GM21360 (cell line): ENCODE measurements around the gene KIF16B.
"Not testable (repeated sequence)": the region's sequence is repeated elsewhere in the genome, so short reads cannot be mapped to it uniquely, and the experiment has no call there.

ENCODE experiments used
- ATAC-seq: cut with Tn5 transposase; IDR thresholded peaks from one replicate; pipeline ENCODE4 v1.9.1; 2021; ENCODE audit warnings: mild to moderate bottlenecking, moderate library complexity; ENCODE audit not compliant: unreplicated experiment

KIF16B gene

DNA sequence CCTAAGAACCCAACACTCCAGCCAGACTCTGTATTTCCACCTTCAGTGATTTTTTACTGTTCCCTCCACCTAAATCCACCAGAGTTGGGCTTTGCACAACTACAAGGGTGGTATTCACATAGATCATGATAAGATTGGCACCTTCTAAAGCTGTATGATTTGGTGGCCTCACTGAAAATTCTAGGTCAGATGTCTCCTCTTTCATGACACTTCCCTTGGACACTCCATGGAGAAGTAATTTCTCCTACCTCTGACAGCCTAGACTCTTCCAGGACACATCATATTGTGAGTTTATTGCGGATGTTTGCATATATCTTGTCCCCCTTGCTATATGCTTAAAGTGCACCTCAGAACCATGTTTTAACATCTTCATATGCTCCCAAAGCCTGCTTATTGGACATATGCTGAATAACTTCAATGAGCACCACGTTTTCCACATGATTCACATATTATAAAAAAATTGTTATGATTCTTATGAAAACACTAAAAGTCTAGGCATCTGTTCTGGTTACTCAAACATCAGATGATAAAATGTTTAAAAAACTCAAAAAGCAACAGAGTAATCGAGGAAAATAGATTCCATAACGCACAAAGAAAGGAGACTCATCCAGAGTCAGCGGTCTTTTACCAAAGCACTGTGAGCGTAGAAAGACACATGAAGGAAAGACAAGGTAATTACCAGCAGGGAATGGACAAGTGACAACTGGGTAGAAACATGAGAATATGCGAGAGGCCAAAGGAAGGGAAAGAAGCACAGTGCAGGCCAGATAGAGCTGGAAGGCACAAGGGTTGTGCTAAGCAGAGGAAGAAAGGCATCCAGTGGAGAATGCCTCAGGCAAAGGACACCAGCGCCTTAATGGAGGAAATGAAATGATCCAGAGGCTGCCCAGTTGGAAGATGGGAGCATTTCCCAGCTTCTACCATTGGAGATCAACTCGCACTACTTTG is 46.5 kb downstream of the KIF16B start:
- ATAC-seq: no peak

- not testable (repeated sequence) for ATAC-seq
These were observed 50.6 kb downstream of the KIF16B start for GRCh38 chr20:16522651-16523050.

DNA sequence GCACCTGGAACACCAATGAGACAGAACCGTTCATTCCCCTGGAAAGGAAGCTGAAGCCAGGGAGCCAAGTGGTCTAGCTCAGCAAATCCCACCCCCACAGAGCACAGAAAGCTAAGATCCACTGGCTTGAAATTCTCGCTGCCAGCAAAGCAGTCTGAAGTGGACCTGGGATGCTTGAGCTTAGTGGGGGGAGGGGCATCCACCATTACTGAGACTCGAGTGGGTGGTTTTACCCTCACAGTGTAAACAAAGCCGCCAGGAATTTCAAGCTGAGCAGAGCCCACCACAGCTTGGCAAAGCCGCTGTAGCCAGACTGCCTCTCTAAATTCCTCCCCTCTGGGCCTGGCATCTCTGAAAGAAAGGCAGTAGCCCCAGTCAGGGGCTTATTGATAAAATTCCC is 53.1 kb downstream of the KIF16B start:
- ATAC-seq: no peak

DNA sequence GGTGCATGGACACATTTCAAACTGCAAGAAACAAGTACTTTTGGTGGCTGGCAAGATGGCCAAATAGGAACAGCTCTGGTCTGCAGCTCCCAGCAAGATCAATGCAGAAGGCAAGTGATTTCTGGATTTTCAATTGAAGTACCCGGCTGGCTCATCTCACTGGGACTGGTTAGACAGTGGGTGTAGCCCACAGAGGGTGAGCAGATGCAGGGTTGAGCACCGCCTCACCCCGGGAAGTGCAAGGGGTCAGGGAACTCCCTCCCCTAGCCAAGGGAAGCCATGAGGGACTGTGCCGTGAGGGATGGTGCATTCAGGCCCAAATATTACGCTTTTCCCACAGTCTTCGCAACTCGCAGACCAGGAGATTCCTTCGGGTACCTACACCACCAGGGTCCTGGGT is 53.6 kb downstream of the KIF16B start:
- not testable (repeated sequence) for ATAC-seq

DNA sequence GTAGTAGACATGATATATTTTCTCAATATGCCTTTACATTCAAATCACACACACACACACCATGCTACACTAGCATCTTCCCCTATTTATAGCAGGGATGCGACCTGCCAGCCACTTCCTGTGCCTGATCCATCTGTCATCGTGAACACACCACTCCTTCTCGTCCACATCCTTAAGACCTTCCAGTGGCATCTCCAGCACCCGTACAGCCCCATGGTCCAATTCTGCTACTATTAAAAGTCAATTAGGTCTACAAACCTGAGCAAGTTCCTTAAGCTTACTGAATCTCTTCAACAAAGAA is 54.5 kb downstream of the KIF16B start:
- no peak for ATAC-seq

DNA sequence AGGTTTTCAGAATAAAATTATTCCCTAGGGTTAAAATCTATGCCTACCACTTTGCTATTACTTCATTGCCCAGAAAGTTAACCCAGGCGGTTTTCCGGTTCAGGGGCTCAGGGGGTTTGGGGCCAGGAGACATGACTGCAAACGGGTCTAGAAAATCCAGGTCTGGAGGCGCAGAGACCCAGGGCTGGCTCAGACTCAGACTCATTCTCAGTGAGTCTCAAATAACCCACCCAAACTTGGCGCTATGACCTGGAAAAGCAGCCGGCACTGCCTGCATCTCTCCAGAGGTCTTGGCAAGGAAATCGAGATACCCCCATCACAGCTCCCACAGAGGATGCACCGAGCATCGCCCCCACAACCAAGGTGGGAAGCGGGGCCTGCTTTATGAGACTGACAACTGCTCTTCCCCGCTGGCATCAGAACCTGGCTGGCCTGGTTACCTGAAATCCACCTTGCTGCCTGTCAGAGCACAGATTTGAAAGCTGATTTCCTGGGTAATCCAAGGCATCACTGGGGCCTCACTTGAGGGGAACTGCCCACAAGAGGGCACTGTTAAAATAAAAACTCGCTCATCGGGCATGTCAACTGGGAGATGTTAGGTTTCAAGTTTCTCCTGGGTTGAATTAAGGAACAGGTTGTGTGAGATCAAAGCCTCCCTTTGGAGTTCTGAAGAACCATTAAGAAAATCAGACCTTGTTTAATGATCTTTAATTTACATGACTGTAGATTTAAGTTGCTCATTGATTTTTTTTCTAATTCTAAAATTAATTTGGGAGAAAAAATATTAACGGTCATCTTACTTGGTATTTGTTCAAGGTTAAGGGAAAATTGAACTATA is 55.1 kb downstream of the KIF16B start:
- no peak for ATAC-seq

- no peak for ATAC-seq
These were observed 56.5 kb downstream of the KIF16B start for GRCh38 chr20:16516794-16517193.

DNA sequence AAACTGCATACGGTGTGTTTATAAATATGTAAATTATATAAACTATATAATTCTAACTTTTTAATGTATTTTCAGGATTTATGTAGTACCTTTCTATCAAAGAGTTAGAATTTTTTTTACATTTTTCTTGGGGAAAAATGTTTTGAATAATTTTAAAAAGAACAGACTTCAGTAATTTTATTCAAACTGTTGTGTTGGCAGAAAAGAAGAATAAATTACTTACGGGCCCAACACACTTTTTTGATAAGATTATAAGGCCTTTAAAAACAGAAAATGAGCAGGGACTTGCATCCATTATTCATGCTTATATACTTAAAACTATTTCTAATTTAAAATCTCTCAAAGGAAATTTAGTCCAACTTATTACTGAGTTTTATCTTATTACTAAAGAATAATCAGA is 58.2 kb downstream of the KIF16B start:
- ATAC-seq: no peak

DNA sequence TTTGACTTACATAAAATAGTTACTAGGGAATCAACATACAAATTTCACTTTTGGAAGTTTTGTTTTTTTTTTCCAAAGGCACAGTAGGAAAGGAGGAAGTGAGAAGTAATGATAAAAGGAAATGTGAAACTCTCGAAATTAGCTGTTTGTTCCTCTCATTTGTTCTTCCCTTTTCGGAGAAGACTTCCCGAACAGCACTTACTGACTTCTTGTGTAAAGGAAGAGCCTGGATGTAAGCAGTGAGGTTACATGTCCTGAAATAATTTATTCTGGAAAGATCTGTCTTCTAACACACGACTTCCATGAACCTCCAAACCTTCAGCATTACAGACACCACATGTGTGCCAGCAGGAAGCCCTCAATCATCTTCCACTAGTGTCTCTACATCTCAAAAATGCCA is 59.1 kb downstream of the KIF16B start:
- no peak for ATAC-seq

DNA sequence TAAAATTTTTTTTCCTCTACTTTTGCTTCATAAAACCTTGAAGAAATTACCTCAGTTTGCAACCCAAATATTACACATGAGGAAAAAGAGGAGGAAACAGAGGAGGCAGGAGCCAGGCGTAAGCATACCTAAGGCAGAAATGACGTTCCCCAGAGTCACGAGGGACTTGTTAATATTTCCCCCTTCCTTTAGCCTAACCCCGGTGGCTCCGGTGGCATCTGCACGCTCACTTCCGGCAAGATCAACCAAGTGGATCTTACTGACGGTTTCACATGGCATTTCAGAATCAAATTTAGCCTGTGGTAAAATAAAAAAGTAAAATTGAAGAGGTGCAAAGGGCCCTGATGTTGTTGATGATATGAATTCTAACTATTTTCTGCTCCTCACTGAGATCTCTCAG is 67.4 kb downstream of the KIF16B start:
- no peak for ATAC-seq

DNA sequence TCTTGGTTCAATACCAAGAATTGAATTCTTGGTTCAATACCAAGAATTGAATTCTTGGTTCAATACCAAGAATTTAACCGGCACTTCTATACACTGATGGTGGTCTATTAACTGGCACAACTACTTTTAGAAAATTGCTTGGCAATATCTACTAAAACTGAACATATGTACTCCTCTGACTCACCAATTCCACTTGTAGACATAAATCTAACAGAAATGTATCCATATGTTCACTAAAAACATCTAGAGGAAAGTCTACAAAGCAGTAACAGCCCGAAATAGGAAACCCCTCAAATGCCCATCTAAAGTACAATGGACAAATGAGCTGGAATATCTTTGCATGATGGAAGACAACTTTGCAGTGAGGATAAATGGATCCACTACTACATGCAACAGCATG is 71.9 kb downstream of the KIF16B start:
- ATAC-seq: no peak

DNA sequence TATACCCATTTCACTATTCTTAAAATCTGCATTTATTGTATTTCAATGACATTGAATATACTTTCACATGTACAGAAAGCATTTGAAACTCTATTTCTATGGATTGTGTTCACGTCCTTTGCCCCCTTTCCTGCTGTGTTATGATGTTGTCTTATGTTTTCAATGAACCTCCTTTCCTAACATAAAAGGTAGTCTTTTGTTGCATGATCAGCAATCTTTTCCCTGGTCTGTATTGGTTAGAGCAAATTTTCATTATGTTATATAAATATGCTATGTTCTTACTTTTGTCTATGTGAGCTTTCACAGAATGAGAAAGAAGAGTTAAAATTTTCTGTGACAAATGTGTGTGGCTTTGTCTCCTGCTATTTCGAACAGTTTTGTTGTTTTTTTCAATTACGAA is 73.1 kb downstream of the KIF16B start:
- no peak for ATAC-seq

DNA sequence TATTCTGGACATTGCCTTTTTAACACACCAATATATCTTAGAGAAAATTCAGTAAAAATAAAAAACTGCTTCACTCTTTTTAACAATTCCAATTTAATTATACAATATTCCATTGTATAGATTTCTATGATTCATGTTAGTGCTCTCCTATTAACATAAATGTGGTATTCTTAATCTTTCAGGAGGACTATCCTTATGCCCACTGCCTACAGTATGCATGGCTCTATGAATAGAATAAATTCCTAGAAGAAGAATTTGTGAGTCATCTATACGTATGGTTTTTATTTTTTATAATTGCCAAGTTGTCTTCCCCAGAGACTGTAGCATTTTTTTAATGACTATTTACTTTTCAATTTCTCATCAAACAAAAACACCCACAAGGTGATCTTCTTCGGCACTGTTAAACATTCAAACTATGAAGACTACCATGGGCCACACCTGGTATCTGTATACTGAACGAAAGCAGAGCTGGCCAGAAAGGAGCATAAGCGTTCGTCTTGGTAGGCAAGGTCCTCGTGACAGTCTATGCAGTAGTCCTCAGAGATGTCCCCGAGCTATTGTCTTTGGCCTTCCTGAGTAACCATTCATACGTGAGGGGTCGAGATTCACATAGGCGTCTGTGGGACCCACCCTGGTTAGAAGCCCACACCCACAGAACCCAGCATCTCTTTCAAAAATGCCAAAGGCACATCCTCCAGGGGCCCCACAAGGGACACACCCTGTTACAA is 74.6 kb downstream of the KIF16B start:
- ATAC-seq: no peak

- no peak for ATAC-seq
These were observed 75.4 kb downstream of the KIF16B start for GRCh38 chr20:16497896-16498295.

DNA sequence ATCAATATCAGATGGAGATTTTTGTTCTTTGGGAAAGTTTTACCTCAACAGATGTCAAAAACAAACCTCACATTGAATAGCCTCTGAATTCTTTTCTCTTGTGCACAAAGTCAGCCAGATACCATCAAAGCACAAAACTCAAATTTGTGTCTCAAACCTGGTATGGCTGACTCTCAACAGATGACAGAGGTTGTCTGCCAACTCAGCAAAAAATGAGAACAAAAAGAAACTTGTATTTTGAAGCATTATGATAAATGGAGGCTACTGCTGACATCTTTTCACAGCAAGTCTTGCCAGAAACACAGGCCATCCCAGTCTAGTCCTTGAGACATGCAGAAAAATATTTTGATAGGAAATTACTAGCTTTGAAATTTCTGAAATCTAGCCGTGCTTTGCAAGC is 79.8 kb downstream of the KIF16B start:
- no peak for ATAC-seq

DNA sequence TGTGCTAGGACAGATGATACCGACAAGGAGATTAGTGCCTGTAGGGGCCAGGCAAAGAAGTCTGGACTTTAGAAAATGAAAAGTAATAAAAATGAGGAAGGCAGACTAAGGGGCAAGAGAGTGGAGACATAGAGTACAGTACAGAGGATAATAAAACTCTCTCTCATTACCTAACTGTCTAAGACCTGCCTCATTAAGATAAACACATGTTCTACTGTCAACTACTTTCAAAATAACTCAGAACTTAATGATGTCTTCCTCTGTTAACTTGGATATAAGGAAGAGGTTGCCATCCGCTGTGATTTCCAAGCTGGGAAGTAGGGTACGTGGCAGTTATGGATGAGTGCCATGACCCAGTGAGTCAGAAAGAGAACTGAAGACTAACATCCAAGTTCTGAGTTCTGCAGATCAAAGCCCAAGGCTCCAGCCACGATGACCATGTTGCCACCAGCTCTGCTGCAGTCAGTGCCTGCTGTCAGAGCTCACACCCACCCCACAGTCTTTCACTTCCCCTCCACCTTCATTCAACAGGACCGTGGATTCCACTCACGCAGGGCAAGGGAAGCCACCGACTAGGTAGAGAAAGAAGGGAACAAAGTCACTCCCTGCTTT is 81.8 kb downstream of the KIF16B start:
- peak; percentile 85 for ATAC-seq

DNA sequence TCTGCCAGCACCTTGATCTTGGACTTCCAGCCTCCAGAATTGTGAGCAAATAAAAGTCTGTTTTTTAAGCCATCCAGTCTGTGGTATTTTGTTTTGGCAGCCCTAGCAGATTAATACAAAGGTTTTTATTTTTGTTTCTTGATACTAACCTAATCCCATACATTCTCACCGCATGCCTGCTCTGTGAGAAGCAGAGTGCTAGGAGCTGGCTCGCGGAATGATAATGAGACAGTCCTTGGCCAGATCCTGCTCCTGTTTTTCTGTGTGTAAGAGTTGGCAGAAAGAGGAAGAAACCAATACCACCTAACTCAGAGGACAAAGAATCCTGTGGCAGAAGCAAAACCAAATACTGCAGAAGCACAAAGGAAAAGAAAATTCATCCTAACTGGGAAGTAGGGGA is 82.6 kb downstream of the KIF16B start:
- ATAC-seq: no peak

- no peak for ATAC-seq
These were observed 84.6 kb downstream of the KIF16B start for GRCh38 chr20:16488616-16489015.

GRCh38 chr20:16488086-16488485 is 85.2 kb downstream of the KIF16B start:
- ATAC-seq: no peak

- ATAC-seq: no peak
These were observed 86.7 kb downstream of the KIF16B start for GRCh38 chr20:16486532-16486931.

DNA sequence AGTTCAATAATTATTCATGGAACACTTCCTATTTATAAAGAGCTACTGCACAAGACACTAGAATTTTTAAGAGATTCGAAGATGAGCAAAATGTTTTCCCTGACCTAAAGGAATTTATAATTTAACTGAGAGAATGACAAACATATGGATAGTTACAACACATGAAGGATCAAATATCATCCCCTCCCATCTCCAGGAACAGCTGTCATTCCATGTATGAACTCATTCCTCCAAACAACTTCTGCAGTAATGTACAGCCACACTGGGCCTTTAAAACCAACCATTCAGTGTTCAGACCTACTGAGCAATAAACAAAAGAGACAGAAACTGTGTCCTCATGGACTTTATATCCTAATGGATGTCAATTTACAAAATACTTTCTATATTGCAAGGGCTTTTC is 87.8 kb downstream of the KIF16B start:
- ATAC-seq: no peak
